Measurements from ENCODE around the gene AGPAT4. TPM values are rescaled to one million over a fixed set of nuclear protein-coding genes. Genes with fewer than 3 reads are reported as not detected.

The AGPAT4 gene
- total RNA-seq, 2 experiments from 2014 or later, result 0.95 to 1.3 TPM

- POLR2A ChIA-PET, result interaction anchor here (0.5 kb wide), 1 partner anchor 707 kb away, joined by 3 read pairs; no protein-coding TSS in a partner anchor
- H3K4me2 ChIP-seq (ENCODE audit: low read length), result no peak overlapping the region
- no peaks in the 10 kb centered on the region for H4K20me1 ChIP-seq (ENCODE audit: insufficient read depth, low read length)
- H3K9me3 ChIP-seq (ENCODE audit: low read length), result no peaks in the 10 kb centered on the region
- no peaks in the 10 kb centered on the region for H3K36me3 ChIP-seq (ENCODE audit: insufficient read depth, low read length)
- DNase-seq (ENCODE audit: low spot score), result no peak
- CTCF ChIA-PET (ENCODE audit: unreplicated experiment), result no interaction called here
- no peaks in the 10 kb centered on the region for H3K4me1 ChIP-seq (ENCODE audit: insufficient read depth, low read length, poor library complexity, severe bottlenecking)
- H3K79me2 ChIP-seq (ENCODE audit: insufficient read depth, low read depth, low read length), result no peaks in the 10 kb centered on the region
- BruUV-seq (replicated peaks), result no TSS peak
- H3K4me3 ChIP-seq (ENCODE audit: low read depth, low read length, poor library complexity, severe bottlenecking), result no peak overlapping the region
- H3K9me2 ChIP-seq (ENCODE audit: insufficient read depth, low read length), result no peaks in the 10 kb centered on the region
- TF ChIP-seq CTCF (conservative IDR thresholded peaks at IDR 0.05; ENCODE audit: low read length), result no peak
- TF ChIP-seq EZH2phosphoT487 (IDR thresholded peaks at IDR 0.05; ENCODE audit: borderline replicate concordance, low read depth, low read length), result no peak
- intact Hi-C loops (cut with micrococcal nuclease; ENCODE audit: unreplicated experiment), result no loop called here
- no peak overlapping the region for H3K27ac ChIP-seq (ENCODE audit: low read depth, low read length, poor library complexity, severe bottlenecking)
- no peak overlapping the region for H2AFZ ChIP-seq (ENCODE audit: low read length)
Observed at GRCh38 chr6:161222706-161223234, 51.1 kb downstream of the AGPAT4 start.

GRCh38 chr6:161220346-161220745 lies 53.5 kb downstream of the AGPAT4 start:
- no peak overlapping the region for H3K4me2 ChIP-seq (ENCODE audit: low read length)
- H3K9me2 ChIP-seq (ENCODE audit: insufficient read depth, low read length), result no peaks in the 10 kb centered on the region
- no TSS peak for BruUV-seq (replicated peaks)
- H3K4me1 ChIP-seq (ENCODE audit: insufficient read depth, low read length, poor library complexity, severe bottlenecking), result no peaks in the 10 kb centered on the region
- H2AFZ ChIP-seq (ENCODE audit: low read length), result no peak overlapping the region
- no peak overlapping the region for H3K4me3 ChIP-seq (ENCODE audit: low read depth, low read length, poor library complexity, severe bottlenecking)
- H3K79me2 ChIP-seq (ENCODE audit: insufficient read depth, low read depth, low read length), result no peaks in the 10 kb centered on the region
- POLR2A ChIA-PET, result no interaction called here
- intact Hi-C loops (cut with micrococcal nuclease; ENCODE audit: unreplicated experiment), result no loop called here
- H3K27ac ChIP-seq (ENCODE audit: low read depth, low read length, poor library complexity, severe bottlenecking), result no peak overlapping the region
- no peak for TF ChIP-seq EZH2phosphoT487 (IDR thresholded peaks at IDR 0.05; ENCODE audit: borderline replicate concordance, low read depth, low read length)
- H3K9me3 ChIP-seq (ENCODE audit: low read length), result no peaks in the 10 kb centered on the region
- CTCF ChIA-PET (ENCODE audit: unreplicated experiment), result no interaction called here
- H3K36me3 ChIP-seq (ENCODE audit: insufficient read depth, low read length), result no peaks in the 10 kb centered on the region
- no peak for DNase-seq (ENCODE audit: low spot score)
- H4K20me1 ChIP-seq (ENCODE audit: insufficient read depth, low read length), result no peaks in the 10 kb centered on the region

- TF ChIP-seq CTCF (conservative IDR thresholded peaks at IDR 0.05; ENCODE audit: low read length), result no peak
- no peak for TF ChIP-seq EZH2phosphoT487 (IDR thresholded peaks at IDR 0.05; ENCODE audit: borderline replicate concordance, low read depth, low read length)
- Histone ChIP-seq H4K20me1 (ENCODE audit: insufficient read depth, low read length) (no peaks in the 10 kb centered on the region), H3K9me3 (ENCODE audit: low read length) (no peaks in the 10 kb centered on the region), H3K9me2 (ENCODE audit: insufficient read depth, low read length) (no peaks in the 10 kb centered on the region), H2AFZ (ENCODE audit: low read length) (no peak overlapping the region), H3K4me2 (ENCODE audit: low read length) (no peak overlapping the region), H3K36me3 (ENCODE audit: insufficient read depth, low read length) (no peaks in the 10 kb centered on the region), H3K4me1 (ENCODE audit: insufficient read depth, low read length, poor library complexity, severe bottlenecking) (no peaks in the 10 kb centered on the region), H3K79me2 (ENCODE audit: insufficient read depth, low read depth, low read length) (no peaks in the 10 kb centered on the region), H3K4me3 (ENCODE audit: low read depth, low read length, poor library complexity, severe bottlenecking) (no peak overlapping the region), H3K27ac (ENCODE audit: low read depth, low read length, poor library complexity, severe bottlenecking) (no peak overlapping the region)
- intact Hi-C loops (cut with micrococcal nuclease; ENCODE audit: unreplicated experiment), result no loop called here
- no peak for DNase-seq (ENCODE audit: low spot score)
- no TSS peak for BruUV-seq (replicated peaks)
- ChIA-PET CTCF (ENCODE audit: unreplicated experiment) (no interaction called here), POLR2A (no interaction called here)
Observed at GRCh38 chr6:161219680-161220079, 54.2 kb downstream of the AGPAT4 start.
